DND-41 (cell line): ENCODE measurements around the gene SMG9.

ENCODE experiments used
- ATAC-seq: fragments of 200-7000 bp; cut with Tn5 transposase; 3 replicates; pipeline ENCODE4 v1.9.1; 2021; ENCODE audit warnings: low read depth; ENCODE audit not compliant: insufficient read depth
- DNase-seq: peaks from one replicate; pipeline ENCODE4 v3.0.0-alpha.2; 2020
- H2AFZ ChIP-seq: 2 replicates; pipeline ENCODE4 v1.6.0; 2012; ENCODE audit warnings: low read depth, low read length
- H3K27ac ChIP-seq: 2 replicates; pipeline ENCODE4 v1.5.1; 2012; ENCODE audit warnings: low read length, inconsistent platforms
- H3K27me3 ChIP-seq: fragments of 200-600 bp; sonication (generic); 2 replicates; pipeline ENCODE4 v1.6.0; 2012; ENCODE audit warnings: low read length, mild to moderate bottlenecking, inconsistent platforms; ENCODE audit not compliant: insufficient read depth, poor library complexity
- H3K36me3 ChIP-seq: 2 replicates; pipeline ENCODE4 v1.5.1; 2012; ENCODE audit warnings: low read length, inconsistent platforms; ENCODE audit not compliant: insufficient read depth
- H3K4me1 ChIP-seq: 2 replicates; pipeline ENCODE4 v1.5.1; 2012; ENCODE audit warnings: mild to moderate bottlenecking, low read length; ENCODE audit not compliant: insufficient read depth
- H3K4me2 ChIP-seq: 2 replicates; pipeline ENCODE4 v1.6.0; 2012; ENCODE audit warnings: mild to moderate bottlenecking, moderate library complexity, low read length, inconsistent platforms; ENCODE audit not compliant: insufficient read depth
- H3K4me3 ChIP-seq, 2 experiments: fragments of 200-600 bp in 1 of 2; shearing (Covaris generic) in 1 of 2; 2 replicates each; pipeline ENCODE4 v1.5.1; 2012 to 2016; ENCODE audit warnings: inconsistent platforms in 2 of 2, low read length in 2 of 2, mild to moderate bottlenecking in 2 of 2, low read depth in 1 of 2, moderate library complexity in 1 of 2
- H3K79me2 ChIP-seq: 2 replicates; pipeline ENCODE4 v1.6.0; 2012; ENCODE audit warnings: low read length, inconsistent platforms; ENCODE audit not compliant: insufficient read depth
- H3K9ac ChIP-seq: 2 replicates; pipeline ENCODE4 v1.6.0; 2012; ENCODE audit warnings: low read depth, mild to moderate bottlenecking, inconsistent platforms, low read length, moderate library complexity
- H3K9me3 ChIP-seq: 2 replicates; pipeline ENCODE4 v1.5.1; 2012; ENCODE audit warnings: low read length, moderate library complexity, mild to moderate bottlenecking, inconsistent platforms; ENCODE audit not compliant: insufficient read depth, severe bottlenecking
- H4K20me1 ChIP-seq: 2 replicates; pipeline ENCODE4 v1.6.0; 2012; ENCODE audit warnings: low read length; ENCODE audit not compliant: insufficient read depth
- CTCF ChIP-seq: IDR thresholded peaks from 2 replicates; pipeline ENCODE4 v1.5.1; 2012; ENCODE audit warnings: borderline replicate concordance, low read length, moderate library complexity, mild to moderate bottlenecking; ENCODE audit not compliant: poor library complexity, severe bottlenecking; ENCODE audit errors: extremely low read depth
- EZH2 ChIP-seq: IDR thresholded peaks from 3 replicates; pipeline ENCODE4 v1.6.1; 2012; ENCODE audit warnings: borderline replicate concordance, low read depth, mild to moderate bottlenecking, moderate library complexity, low read length, inconsistent platforms; ENCODE audit not compliant: severe bottlenecking

SMG9 gene

GRCh38 chr19:43692385-43692784 is 62.4 kb downstream of the SMG9 start:
- Histone ChIP-seq H3K4me2 (no peak overlapping the region), H3K27me3 (peaks cover 4% of the 10 kb centered on the region), H2AFZ (no peak overlapping the region), H3K4me3 (no peak overlapping the region), H3K27ac (no peak overlapping the region), H4K20me1 (no peaks in the 10 kb centered on the region), H3K9me3 (peaks cover 11% of the 10 kb centered on the region), H3K4me1 (no peaks in the 10 kb centered on the region), H3K9ac (no peak overlapping the region), H3K79me2 (no peaks in the 10 kb centered on the region), H3K36me3 (no peaks in the 10 kb centered on the region)
- no peak for ATAC-seq
- DNase-seq: no peak
- TF ChIP-seq EZH2: no peak
- TF ChIP-seq CTCF: no peak

- H3K27ac ChIP-seq: no peak overlapping the region
- TF ChIP-seq EZH2: no peak
- no peak overlapping the region for H3K4me3 ChIP-seq
- ATAC-seq: no peak
- no peaks in the 10 kb centered on the region for H3K36me3 ChIP-seq
- peaks cover 4% of the 10 kb centered on the region for H3K27me3 ChIP-seq
- H3K4me1 ChIP-seq: no peaks in the 10 kb centered on the region
- no peaks in the 10 kb centered on the region for H4K20me1 ChIP-seq
- H3K9me3 ChIP-seq: peaks cover 11% of the 10 kb centered on the region
- no peak overlapping the region for H2AFZ ChIP-seq
- DNase-seq: no peak
- H3K4me2 ChIP-seq: no peak overlapping the region
- H3K9ac ChIP-seq: no peak overlapping the region
- H3K79me2 ChIP-seq: no peaks in the 10 kb centered on the region
These were observed 63.0 kb downstream of the SMG9 start for GRCh38 chr19:43691755-43692154.

GRCh38 chr19:43690890-43691289 is 63.9 kb downstream of the SMG9 start:
- DNase-seq: no peak
- no peaks in the 10 kb centered on the region for H3K36me3 ChIP-seq

GRCh38 chr19:43690444-43690843 is 64.3 kb downstream of the SMG9 start:
- Histone ChIP-seq H3K36me3 (no peaks in the 10 kb centered on the region), H3K4me3 (no peak overlapping the region), H3K79me2 (no peaks in the 10 kb centered on the region), H3K27me3 (peaks cover 4% of the 10 kb centered on the region), H4K20me1 (no peaks in the 10 kb centered on the region), H2AFZ (no peak overlapping the region), H3K4me1 (no peaks in the 10 kb centered on the region), H3K9me3 (peaks cover 11% of the 10 kb centered on the region), H3K4me2 (no peak overlapping the region), H3K27ac (no peak overlapping the region), H3K9ac (no peak overlapping the region)
- no peak for DNase-seq
- ATAC-seq: no peak
- TF ChIP-seq CTCF: no peak
- no peak for TF ChIP-seq EZH2

More at GRCh38 chr19:43690890-43691289, 63.9 kb downstream of the SMG9 start:
- Histone ChIP-seq H3K27me3 (peaks cover 4% of the 10 kb centered on the region), H3K9ac (no peak overlapping the region), H3K4me2 (no peak overlapping the region), H3K4me3 (no peak overlapping the region), H3K27ac (no peak overlapping the region), H3K9me3 (peaks cover 11% of the 10 kb centered on the region), H2AFZ (no peak overlapping the region), H3K79me2 (no peaks in the 10 kb centered on the region), H3K4me1 (no peaks in the 10 kb centered on the region), H4K20me1 (no peaks in the 10 kb centered on the region)
- no peak for TF ChIP-seq CTCF
- TF ChIP-seq EZH2: no peak
- no peak for ATAC-seq
